ENCODE data around the gene ARFGAP2. TPM values are rescaled to one million over a fixed set of nuclear protein-coding genes. Genes with fewer than 3 reads are reported as not detected.

ARFGAP2 gene
- total RNA-seq, 1 donor from 2014 or later: 90.9 TPM

DNA sequence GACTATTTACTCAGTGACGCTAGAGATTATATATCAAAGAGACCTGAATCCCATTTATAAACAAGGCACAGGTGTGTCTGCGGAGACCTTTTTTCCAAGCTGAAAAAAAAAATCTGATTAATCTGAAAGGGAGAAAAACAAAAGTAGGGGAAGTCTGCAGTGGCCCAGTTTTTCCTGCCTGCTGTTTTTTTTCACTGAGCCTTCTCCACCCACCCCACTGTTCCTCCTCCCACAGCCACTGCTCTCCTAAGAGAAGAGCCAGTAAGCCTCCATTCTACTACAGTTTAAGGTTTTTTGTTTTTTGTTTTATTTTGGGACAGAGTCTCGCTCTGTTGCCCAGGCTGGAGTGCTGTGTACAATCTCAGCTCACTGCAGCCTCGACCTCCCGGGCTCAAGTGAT lies 18.4 kb downstream of the ARFGAP2 start:
- TF ChIP-seq, protein P1, sequence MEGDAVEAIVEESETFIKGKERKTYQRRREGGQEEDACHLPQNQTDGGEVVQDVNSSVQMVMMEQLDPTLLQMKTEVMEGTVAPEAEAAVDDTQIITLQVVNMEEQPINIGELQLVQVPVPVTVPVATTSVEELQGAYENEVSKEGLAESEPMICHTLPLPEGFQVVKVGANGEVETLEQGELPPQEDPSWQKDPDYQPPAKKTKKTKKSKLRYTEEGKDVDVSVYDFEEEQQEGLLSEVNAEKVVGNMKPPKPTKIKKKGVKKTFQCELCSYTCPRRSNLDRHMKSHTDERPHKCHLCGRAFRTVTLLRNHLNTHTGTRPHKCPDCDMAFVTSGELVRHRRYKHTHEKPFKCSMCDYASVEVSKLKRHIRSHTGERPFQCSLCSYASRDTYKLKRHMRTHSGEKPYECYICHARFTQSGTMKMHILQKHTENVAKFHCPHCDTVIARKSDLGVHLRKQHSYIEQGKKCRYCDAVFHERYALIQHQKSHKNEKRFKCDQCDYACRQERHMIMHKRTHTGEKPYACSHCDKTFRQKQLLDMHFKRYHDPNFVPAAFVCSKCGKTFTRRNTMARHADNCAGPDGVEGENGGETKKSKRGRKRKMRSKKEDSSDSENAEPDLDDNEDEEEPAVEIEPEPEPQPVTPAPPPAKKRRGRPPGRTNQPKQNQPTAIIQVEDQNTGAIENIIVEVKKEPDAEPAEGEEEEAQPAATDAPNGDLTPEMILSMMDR (IDR thresholded peaks at IDR 0.05): no peak
- Histone ChIP-seq H3K27me3 (ENCODE audit: low read depth) (no peaks in the 10 kb centered on the region), H3K4me3 (no peak overlapping the region), H3K9me3 (no peaks in the 10 kb centered on the region), H3K27ac (no peak overlapping the region), H3K4me1 (no peaks in the 10 kb centered on the region), H3K36me3 (peaks cover 23% of the 10 kb centered on the region)
- ATAC-seq (no peak), DNase-seq (no peak)
- intact Hi-C loops (cut with DNase I): no loop called here

DNA sequence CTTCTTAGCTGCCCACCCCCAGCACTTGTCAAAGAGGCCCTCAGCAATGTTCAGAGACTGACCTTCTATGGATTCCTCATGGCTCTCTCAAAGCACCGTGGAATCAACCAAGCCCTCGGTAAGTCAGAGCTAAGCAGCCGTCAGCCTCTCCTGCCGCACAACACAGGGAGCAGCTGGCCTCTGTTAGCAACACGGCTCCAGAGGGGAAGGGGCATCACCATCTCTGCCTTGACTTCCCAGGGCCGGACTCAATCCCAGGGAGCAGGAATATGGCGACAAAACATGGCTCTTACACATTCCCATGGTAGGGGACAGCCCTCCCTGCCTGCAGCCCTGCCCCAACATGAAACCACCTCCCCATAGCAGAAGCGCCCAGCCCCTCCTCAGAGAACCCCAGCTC lies 18.9 kb downstream of the ARFGAP2 start:
- intact Hi-C loops (cut with DNase I): no loop called here
- peaks cover 23% of the 10 kb centered on the region for H3K36me3 ChIP-seq
- DNase-seq (no peak), ATAC-seq (no peak)
- no peaks in the 10 kb centered on the region for H3K27me3 ChIP-seq (ENCODE audit: low read depth)
- H3K4me3 ChIP-seq: no peak overlapping the region
- TF ChIP-seq, protein P1 (IDR thresholded peaks at IDR 0.05): no peak
- no peak overlapping the region for H3K27ac ChIP-seq
- H3K9me3 ChIP-seq: no peaks in the 10 kb centered on the region
- H3K4me1 ChIP-seq: no peaks in the 10 kb centered on the region

DNA sequence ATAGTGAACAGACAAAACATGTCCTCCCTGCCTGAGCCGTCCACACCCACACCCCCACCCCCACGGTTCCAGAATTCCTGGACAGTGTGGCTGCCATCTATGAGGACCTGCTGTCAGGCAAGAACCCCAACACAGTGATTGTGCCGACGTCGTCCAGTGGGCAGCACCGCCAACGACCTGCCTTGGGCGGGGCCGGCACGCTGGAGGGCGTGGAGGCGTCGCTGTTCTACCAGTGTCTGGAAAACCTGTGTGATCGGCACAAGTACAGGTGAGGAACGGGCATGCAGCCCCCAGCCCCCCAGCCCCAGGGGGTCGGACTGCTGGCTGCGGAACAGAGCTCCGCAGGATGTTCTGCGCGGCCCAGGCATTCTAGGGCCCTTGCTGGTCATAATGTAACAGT lies 19.7 kb downstream of the ARFGAP2 start:
- intact Hi-C loops (cut with DNase I): no loop called here

DNA sequence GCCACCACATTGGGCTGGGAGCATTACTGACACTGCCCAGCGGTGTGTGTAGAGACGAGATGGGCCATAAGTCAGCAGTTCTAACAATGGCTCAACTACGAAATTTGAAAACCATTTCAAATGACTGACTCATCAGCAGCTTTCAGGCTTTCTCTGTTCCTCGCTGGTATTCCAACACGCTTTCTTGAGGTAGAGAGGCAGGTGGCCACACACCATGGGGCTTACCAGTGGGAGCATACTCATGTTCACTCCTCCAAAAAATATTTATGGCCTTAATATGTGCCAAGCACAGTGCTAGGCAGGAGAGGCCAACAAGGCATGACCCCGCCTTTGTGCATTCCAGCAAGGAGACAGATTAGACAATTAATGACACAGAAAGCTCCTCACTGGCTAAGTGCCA lies 20.3 kb downstream of the ARFGAP2 start:
- H3K36me3 ChIP-seq: peaks cover 19% of the 10 kb centered on the region
- H3K27ac ChIP-seq: no peak overlapping the region
- no peak overlapping the region for H3K4me3 ChIP-seq
- DNase-seq (no peak), ATAC-seq (no peak)
- TF ChIP-seq, protein P1 (IDR thresholded peaks at IDR 0.05): no peak
- no peaks in the 10 kb centered on the region for H3K9me3 ChIP-seq
- no peaks in the 10 kb centered on the region for H3K27me3 ChIP-seq (ENCODE audit: low read depth)
- no peaks in the 10 kb centered on the region for H3K4me1 ChIP-seq
- intact Hi-C loops (cut with DNase I): no loop called here

More for the DNA sequence above, 19.7 kb downstream of the ARFGAP2 start:
- ATAC-seq (no peak), DNase-seq (no peak)
- Histone ChIP-seq H3K36me3 (peaks cover 21% of the 10 kb centered on the region), H3K27ac (no peak overlapping the region), H3K9me3 (no peaks in the 10 kb centered on the region), H3K4me3 (no peak overlapping the region), H3K27me3 (ENCODE audit: low read depth) (no peaks in the 10 kb centered on the region), H3K4me1 (no peaks in the 10 kb centered on the region)
- TF ChIP-seq, protein P1 (IDR thresholded peaks at IDR 0.05): no peak

DNA sequence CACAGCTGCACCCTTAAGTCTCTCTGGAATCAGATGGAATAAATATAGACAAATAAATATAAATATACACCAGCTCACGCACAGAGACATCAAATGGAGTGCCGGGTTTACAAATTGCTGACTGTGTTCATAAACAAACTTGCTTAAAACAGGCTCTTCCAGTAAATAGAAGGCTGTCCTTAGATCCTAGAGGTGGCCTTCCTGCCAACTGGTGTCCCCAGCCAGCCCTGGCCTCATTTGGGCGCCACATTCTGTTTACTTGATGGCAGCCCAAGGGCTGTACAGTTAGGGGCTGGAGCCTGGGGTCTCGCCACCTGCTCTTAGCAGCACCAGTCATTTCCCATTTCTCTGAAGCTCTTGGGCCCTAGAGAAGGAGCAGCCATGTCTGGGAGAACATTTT lies 20.8 kb downstream of the ARFGAP2 start:
- DNase-seq: no peak
- no peak for ATAC-seq
- no peak overlapping the region for H3K4me3 ChIP-seq
- TF ChIP-seq, protein P1 (IDR thresholded peaks at IDR 0.05): no peak
- H3K27me3 ChIP-seq (ENCODE audit: low read depth): no peaks in the 10 kb centered on the region
- no peaks in the 10 kb centered on the region for H3K9me3 ChIP-seq
- no peak overlapping the region for H3K27ac ChIP-seq
- no peaks in the 10 kb centered on the region for H3K4me1 ChIP-seq
- peaks cover 19% of the 10 kb centered on the region for H3K36me3 ChIP-seq
- intact Hi-C loops (cut with DNase I): no loop called here

Data from lower lobe of right lung (tissue), 2 donors.